ENCODE results near the gene TNFAIP2. TPM values are rescaled to one million over a fixed set of nuclear protein-coding genes. Genes with fewer than 3 reads are reported as not detected.

TNFAIP2 gene
- total and polyA plus RNA-seq, 9 of the 15 experiments (the other 6 are each of a cell fraction or from before 2014, with no cell fraction given), result 22.6 to 68.6 (median 44.6) TPM

DNA sequence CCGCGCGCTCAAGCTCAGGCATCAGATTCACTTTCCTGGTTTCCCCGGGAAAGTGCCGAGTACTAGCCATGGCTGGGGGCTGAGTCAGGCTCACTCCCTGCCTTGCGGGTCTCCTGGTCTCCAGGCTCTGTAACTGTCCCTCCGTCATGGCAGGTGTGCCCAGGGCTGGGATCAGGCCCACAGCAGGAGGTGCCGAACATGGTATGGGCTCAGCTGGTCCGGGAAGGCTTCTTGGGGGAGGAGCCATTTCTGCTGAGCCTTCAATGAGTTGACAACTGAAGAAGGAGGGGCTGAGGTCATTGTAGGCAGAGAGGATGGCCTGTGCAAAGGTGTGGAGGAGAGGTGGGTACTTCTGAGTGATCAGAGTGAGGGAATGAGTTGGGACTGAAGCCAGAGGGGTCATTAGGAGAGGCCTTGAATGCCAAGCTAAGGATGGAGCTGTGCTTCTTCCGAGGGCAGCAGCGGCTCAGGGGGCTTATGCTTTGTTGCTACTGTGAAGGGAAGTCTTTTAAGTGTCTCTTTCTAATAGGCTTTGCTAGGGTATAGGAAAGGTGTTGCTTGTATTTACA, 28.0 kb upstream of the TNFAIP2 start:
- H3K9me3 ChIP-seq (replicated peaks; ENCODE audit: control insufficient read depth, insufficient read depth, low read depth, low read length), result no peaks in the 10 kb centered on the region
- intact Hi-C loops (cut with micrococcal nuclease), result no loop called here
- H3K4me2 ChIP-seq (ENCODE audit: insufficient read depth, low read length), result no peak overlapping the region
- TF ChIP-seq ZFP36 (IDR thresholded peaks at IDR 0.05; ENCODE audit: low read depth, low read length, partially characterized antibody) (peak; percentile 48), NCOR1 (IDR thresholded peaks at IDR 0.05) (no peak), SAFB (IDR thresholded peaks at IDR 0.05; ENCODE audit: borderline replicate concordance, low read depth, low read length) (no peak), ARID1B (IDR thresholded peaks at IDR 0.05) (no peak), HLTF (IDR thresholded peaks at IDR 0.05) (no peak), LCOR (CRISPR knock-in tag; IDR thresholded peaks at IDR 0.05) (no peak), ZNF232 (CRISPR knock-in tag; IDR thresholded peaks at IDR 0.05) (no peak)
- TF ChIP-seq, protein P1, sequence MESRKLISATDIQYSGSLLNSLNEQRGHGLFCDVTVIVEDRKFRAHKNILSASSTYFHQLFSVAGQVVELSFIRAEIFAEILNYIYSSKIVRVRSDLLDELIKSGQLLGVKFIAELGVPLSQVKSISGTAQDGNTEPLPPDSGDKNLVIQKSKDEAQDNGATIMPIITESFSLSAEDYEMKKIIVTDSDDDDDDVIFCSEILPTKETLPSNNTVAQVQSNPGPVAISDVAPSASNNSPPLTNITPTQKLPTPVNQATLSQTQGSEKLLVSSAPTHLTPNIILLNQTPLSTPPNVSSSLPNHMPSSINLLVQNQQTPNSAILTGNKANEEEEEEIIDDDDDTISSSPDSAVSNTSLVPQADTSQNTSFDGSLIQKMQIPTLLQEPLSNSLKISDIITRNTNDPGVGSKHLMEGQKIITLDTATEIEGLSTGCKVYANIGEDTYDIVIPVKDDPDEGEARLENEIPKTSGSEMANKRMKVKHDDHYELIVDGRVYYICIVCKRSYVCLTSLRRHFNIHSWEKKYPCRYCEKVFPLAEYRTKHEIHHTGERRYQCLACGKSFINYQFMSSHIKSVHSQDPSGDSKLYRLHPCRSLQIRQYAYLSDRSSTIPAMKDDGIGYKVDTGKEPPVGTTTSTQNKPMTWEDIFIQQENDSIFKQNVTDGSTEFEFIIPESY (CRISPR knock-in tag; IDR thresholded peaks at IDR 0.05), result no peak
- TF ChIP-seq, protein P2, sequence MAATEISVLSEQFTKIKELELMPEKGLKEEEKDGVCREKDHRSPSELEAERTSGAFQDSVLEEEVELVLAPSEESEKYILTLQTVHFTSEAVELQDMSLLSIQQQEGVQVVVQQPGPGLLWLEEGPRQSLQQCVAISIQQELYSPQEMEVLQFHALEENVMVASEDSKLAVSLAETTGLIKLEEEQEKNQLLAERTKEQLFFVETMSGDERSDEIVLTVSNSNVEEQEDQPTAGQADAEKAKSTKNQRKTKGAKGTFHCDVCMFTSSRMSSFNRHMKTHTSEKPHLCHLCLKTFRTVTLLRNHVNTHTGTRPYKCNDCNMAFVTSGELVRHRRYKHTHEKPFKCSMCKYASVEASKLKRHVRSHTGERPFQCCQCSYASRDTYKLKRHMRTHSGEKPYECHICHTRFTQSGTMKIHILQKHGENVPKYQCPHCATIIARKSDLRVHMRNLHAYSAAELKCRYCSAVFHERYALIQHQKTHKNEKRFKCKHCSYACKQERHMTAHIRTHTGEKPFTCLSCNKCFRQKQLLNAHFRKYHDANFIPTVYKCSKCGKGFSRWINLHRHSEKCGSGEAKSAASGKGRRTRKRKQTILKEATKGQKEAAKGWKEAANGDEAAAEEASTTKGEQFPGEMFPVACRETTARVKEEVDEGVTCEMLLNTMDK (IDR thresholded peaks at IDR 0.05; ENCODE audit: borderline replicate concordance, insufficient read depth, low read depth, low read length, poor library complexity, severe bottlenecking), result no peak
- peaks cover 7% of the 10 kb centered on the region; the same call in 2 of the 3 replicates for H3K79me2 ChIP-seq (ENCODE audit: control insufficient read depth, insufficient read depth, low read length)
- no peaks in the 10 kb centered on the region for H4K20me1 ChIP-seq (replicated peaks; ENCODE audit: control insufficient read depth, insufficient read depth, low read length)
- ChIA-PET CTCF (ENCODE audit: low intra/inter-chr PET ratio) (no interaction called here), POLR2A (interaction anchor here (1.9 kb wide), 1 partner anchor 10 kb away, joined by 5 read pairs; no protein-coding TSS in a partner anchor)
- no peak for FAIRE-seq
- WGBS (ENCODE audit: insufficient coverage, low coverage, missing lambda C conversion rate), result 82% methylated on average over 9 of the region's 11 CpGs
- no peaks in the 10 kb centered on the region for H3K27me3 ChIP-seq (ENCODE audit: control insufficient read depth in 2 of 2, insufficient read depth in 2 of 2, low read length in 2 of 2)
- no peak overlapping the region for H3K4me3 ChIP-seq
- BruUV-seq (replicated peaks), result no TSS peak
- H3K27ac ChIP-seq (ENCODE audit: extremely low read depth, low read depth, low read length), result no peak overlapping the region
- no peak for ATAC-seq
- in situ Hi-C loops (cut with MboI), result no loop called here
- no peak for DNase-seq (ENCODE audit: extremely low read depth in 1 of 4, low spot score in 3 of 4)
- no peaks in the 10 kb centered on the region for H3K9me1 ChIP-seq (ENCODE audit: control insufficient read depth, insufficient read depth, low read length)
- no peak overlapping the region for H2AFZ ChIP-seq (ENCODE audit: low read depth, low read length)
- no peaks in the 10 kb centered on the region for H3K36me3 ChIP-seq (ENCODE audit: control insufficient read depth, insufficient read depth, low read length)
- no peak overlapping the region; a peak in 1 of 4 replicates for H3K9ac ChIP-seq (ENCODE audit: insufficient read depth in 1 of 2, low read depth in 2 of 2, low read length in 2 of 2)
- peaks cover 30 to 81% of the 10 kb centered on the region in 2 experiments for H3K4me1 ChIP-seq (replicated peaks in 1 of 2; ENCODE audit: control insufficient read depth in 2 of 2, insufficient read depth in 2 of 2, low read length in 2 of 2)

Measured in K562 (cell line).